IMR-90 (cell line): ENCODE data around the gene WFDC5. TPM values are rescaled to one million over a fixed set of nuclear protein-coding genes. Genes with fewer than 3 reads are reported as not detected.

Experiments
- ATAC-seq: fragments of 200-7000 bp; cut with Tn5 transposase; 2 replicates; pipeline ENCODE4 v1.9.1; 2020; ENCODE audit warnings: low read depth, mild to moderate bottlenecking, moderate library complexity
- BruUV-seq: library from RNA; stranded (reverse); fragments of 400-500 nt; replicated peaks from 2 replicates; lab custom pipeline; 2021; lab: Mats Ljungman, UMichigan
- CTCF ChIA-PET: fragments of 300-600 bp; formaldehyde crosslinking; extraction: SDS; loops from one replicate; lab custom pipeline; 2021; ENCODE audit warnings: antibody characterized with exemption; lab: Yijun Ruan, JAX
- POLR2A ChIA-PET: fragments of 300-600 bp; sonication (Branson Sonifier 250); formaldehyde crosslinking; loops from one replicate; lab custom pipeline; 2022; ENCODE audit warnings: antibody characterized with exemption; ENCODE audit not compliant: unreplicated experiment; lab: Charles Lee
- DNase-seq: peaks from one replicate; pipeline ENCODE4 v3.0.0; 2013
- H2AFZ ChIP-seq: replicated peaks from 2 replicates; pipeline ENCODE3; 2013; ENCODE audit warnings: low read length, mild to moderate bottlenecking; ENCODE audit not compliant: poor library complexity
- H2AK5ac ChIP-seq: 2 replicates; pipeline ENCODE4 v1.6.1; 2013; ENCODE audit warnings: low read depth, low read length, inconsistent platforms
- H2AK9ac ChIP-seq: replicated peaks from 2 replicates; pipeline ENCODE3; 2013; ENCODE audit warnings: mild to moderate bottlenecking, low read depth, low read length, moderate library complexity; ENCODE audit not compliant: poor library complexity
- H2BK120ac ChIP-seq: 2 replicates; pipeline ENCODE4 v1.6.1; 2013; ENCODE audit warnings: low read depth, low read length, inconsistent platforms
- H2BK15ac ChIP-seq: 3 replicates; pipeline ENCODE4 v1.6.1; 2013; ENCODE audit warnings: low read depth, low read length, inconsistent platforms
- H2BK20ac ChIP-seq: 2 replicates; pipeline ENCODE4 v1.6.1; 2013; ENCODE audit warnings: low read depth, mild to moderate bottlenecking, inconsistent platforms, low read length, moderate library complexity
- H2BK5ac ChIP-seq: 2 replicates; pipeline ENCODE4 v1.6.1; 2013; ENCODE audit warnings: mild to moderate bottlenecking, low read depth, low read length, inconsistent platforms; ENCODE audit not compliant: poor library complexity, severe bottlenecking
- H3K14ac ChIP-seq: replicated peaks from 2 replicates; pipeline ENCODE4 v1.6.1; 2013; ENCODE audit warnings: low read depth, low read length, inconsistent platforms
- H3K18ac ChIP-seq: 2 replicates; pipeline ENCODE4 v1.6.1; 2013; ENCODE audit warnings: low read depth, low read length, control low read depth
- H3K23ac ChIP-seq: 2 replicates; pipeline ENCODE4 v1.6.1; 2013; ENCODE audit warnings: low read depth, low read length, inconsistent platforms
- H3K27ac ChIP-seq: 2 replicates; pipeline ENCODE4 v1.5.1; 2013; ENCODE audit warnings: mild to moderate bottlenecking, control low read depth, low read length; ENCODE audit not compliant: insufficient read depth
- H3K27me3 ChIP-seq: 2 replicates; pipeline ENCODE4 v1.6.1; 2013; ENCODE audit warnings: low read length; ENCODE audit not compliant: control insufficient read depth, insufficient read depth
- H3K36me3 ChIP-seq: 2 replicates; pipeline ENCODE4 v1.6.1; 2013; ENCODE audit warnings: low read length, mixed read lengths; ENCODE audit not compliant: control insufficient read depth, insufficient read depth
- H3K4ac ChIP-seq: 2 replicates; pipeline ENCODE4 v1.6.1; 2013; ENCODE audit warnings: low read depth, low read length, inconsistent platforms
- H3K4me1 ChIP-seq: 2 replicates; pipeline ENCODE4 v1.6.1; 2013; ENCODE audit warnings: low read length, mixed read lengths; ENCODE audit not compliant: control insufficient read depth, insufficient read depth
- H3K4me2 ChIP-seq: 2 replicates; pipeline ENCODE4 v1.6.1; 2013; ENCODE audit warnings: low read depth, mild to moderate bottlenecking, control low read depth, low read length, moderate library complexity
- H3K4me3 ChIP-seq: 2 replicates; pipeline ENCODE4 v1.5.1; 2013; ENCODE audit warnings: low read depth, mild to moderate bottlenecking, control low read depth, low read length, moderate library complexity; ENCODE audit not compliant: insufficient read depth
- H3K56ac ChIP-seq: 2 replicates; pipeline ENCODE4 v1.6.1; 2013; ENCODE audit warnings: low read length, inconsistent platforms; ENCODE audit not compliant: insufficient read depth; ENCODE audit errors: extremely low read depth
- H3K79me1 ChIP-seq, 2 experiments: 2 replicates each; pipeline ENCODE4 v1.6.1; 2013; ENCODE audit warnings: low read length in 2 of 2, inconsistent platforms in 1 of 2, low read depth in 1 of 2
- H3K9ac ChIP-seq: 2 replicates; pipeline ENCODE4 v1.6.1; 2013; ENCODE audit warnings: low read depth, low read length, control low read depth
- H3K9me1 ChIP-seq: 2 replicates; pipeline ENCODE4 v1.6.1; 2013; ENCODE audit warnings: low read length, inconsistent platforms; ENCODE audit not compliant: insufficient read depth
- H3K9me3 ChIP-seq: 2 replicates; pipeline ENCODE4 v1.6.1; 2013; ENCODE audit warnings: low read length; ENCODE audit not compliant: control insufficient read depth, insufficient read depth
- H4K20me1 ChIP-seq: 2 replicates; pipeline ENCODE4 v1.6.1; 2013; ENCODE audit warnings: low read length, inconsistent platforms; ENCODE audit not compliant: insufficient read depth
- H4K5ac ChIP-seq: 2 replicates; pipeline ENCODE4 v1.6.1; 2013; ENCODE audit warnings: mild to moderate bottlenecking, low read depth, low read length, control low read depth
- H4K8ac ChIP-seq, 2 experiments: 2 replicates each; pipeline ENCODE4 v1.6.1; 2013; ENCODE audit warnings: low read depth in 2 of 2, low read length in 2 of 2, control low read depth in 1 of 2, inconsistent platforms in 1 of 2
- H4K91ac ChIP-seq: 2 replicates; pipeline ENCODE4 v1.6.1; 2013; ENCODE audit warnings: low read depth, low read length, inconsistent platforms; ENCODE audit not compliant: insufficient read depth
- BHLHE40 ChIP-seq: fragments of 150-350 bp; IDR thresholded peaks from 2 replicates; pipeline ENCODE4 v1.6.1; 2016; ENCODE audit warnings: mild to moderate bottlenecking, low read depth, low read length
- CEBPB ChIP-seq: IDR thresholded peaks from 2 replicates; pipeline ENCODE4 v1.6.1; 2012; ENCODE audit warnings: low read depth, low read length, improper control_type of control experiment
- CHD1 ChIP-seq: IDR thresholded peaks from 2 replicates; pipeline ENCODE4 v1.6.1; 2012; ENCODE audit warnings: low read depth, low read length, improper control_type of control experiment
- CTCF ChIP-seq: conservative IDR thresholded peaks from 2 replicates; pipeline ENCODE4 v1.5.1; 2012; ENCODE audit warnings: mild to moderate bottlenecking, low read depth, low read length, improper control_type of control experiment
- ELK1 ChIP-seq: fragments of 150-350 bp; IDR thresholded peaks from 2 replicates; pipeline ENCODE4 v1.6.1; 2016; ENCODE audit warnings: low read depth, mild to moderate bottlenecking, low read length, moderate library complexity, borderline replicate concordance
- FOS ChIP-seq: fragments of 150-350 bp; IDR thresholded peaks from 2 replicates; pipeline ENCODE4 v1.6.1; 2016; ENCODE audit warnings: low read depth, low read length
- MAZ ChIP-seq: IDR thresholded peaks from 2 replicates; pipeline ENCODE4 v1.6.1; 2012; ENCODE audit warnings: low read depth, mild to moderate bottlenecking, low read length, improper control_type of control experiment, moderate library complexity, borderline replicate concordance
- MXI1 ChIP-seq: IDR thresholded peaks from 2 replicates; pipeline ENCODE4 v1.6.1; 2012; ENCODE audit warnings: low read depth, mild to moderate bottlenecking, low read length, moderate library complexity, borderline replicate concordance
- NFE2L2 ChIP-seq: fragments of 150-350 bp; IDR thresholded peaks from 2 replicates; pipeline ENCODE4 v1.6.1; 2016; ENCODE audit warnings: low read depth, mild to moderate bottlenecking, low read length
- POLR2A ChIP-seq: IDR thresholded peaks from 2 replicates; pipeline ENCODE4 v1.6.1; 2012; ENCODE audit warnings: mild to moderate bottlenecking, low read depth, low read length
- RCOR1 ChIP-seq: IDR thresholded peaks from 2 replicates; pipeline ENCODE4 v1.6.1; 2012; ENCODE audit warnings: mild to moderate bottlenecking, low read length, improper control_type of control experiment; ENCODE audit not compliant: insufficient replicate concordance
- RFX5 ChIP-seq: IDR thresholded peaks from 2 replicates; pipeline ENCODE4 v1.8.0; 2012; ENCODE audit warnings: low read depth, mild to moderate bottlenecking, low read length, moderate library complexity
- SMC3 ChIP-seq: fragments of 150-350 bp; IDR thresholded peaks from 2 replicates; pipeline ENCODE4 v1.6.1; 2016; ENCODE audit warnings: low read depth, mild to moderate bottlenecking, antibody characterized with exemption, low read length, moderate library complexity
- USF2 ChIP-seq: fragments of 150-350 bp; IDR thresholded peaks from 2 replicates; pipeline ENCODE4 v1.6.1; 2017; ENCODE audit warnings: mild to moderate bottlenecking, antibody characterized with exemption, low read length, low read depth
- WGBS, 2 experiments: methylation state at CpG; one replicate each; pipeline versions ENCODE4 v1.1.5 to v1.1.7; 2013; ENCODE audit warnings: missing lambda C conversion rate in 2 of 2; ENCODE audit not compliant: insufficient read length in 1 of 2; ENCODE audit errors: extremely low coverage in 2 of 2; 5-methylcytosine and 5-hydroxymethylcytosine counted together
- dilution Hi-C: fragments of 300-500 bp; cut with HindIII; formaldehyde crosslinking; loops from one replicate; pipeline ENCODE4 v1.14.3; 2018; ENCODE audit warnings: low sequenced_read_pairs; ENCODE audit not compliant: unreplicated experiment
- in situ Hi-C: fragments of 300-500 bp; cut with MboI; formaldehyde crosslinking; loops from 3 replicates; pipeline ENCODE4 v1.14.3; 2019; ENCODE audit warnings: low sequenced_read_pairs, inconsistent platforms, mixed read lengths
- intact Hi-C: fragments of 100-400 bp; cut with micrococcal nuclease; formaldehyde crosslinking; loops from 2 replicates; pipeline ENCODE4 v1.10.0; 2022
- polyA plus RNA-seq, 3 experiments: library from polyadenylated mRNA; depleted of rRNA; stranded (reverse); fragments of >200 nt; gene quantifications; 2 replicates each; pipeline ENCODE4 v1.2.3, GENCODE V29; 2012; ENCODE audit warnings: low replicate concordance in 1 of 3
- total RNA-seq: library from RNA; depleted of rRNA; stranded (reverse); fragments of >200 nt; gene quantifications from 2 replicates; pipeline ENCODE4 v1.2.3, GENCODE V29; 2012

Gene WFDC5
- total and polyA plus RNA-seq, 2 of the 4 experiments (the other 2 are of a cell fraction): not detected

GRCh38 chr20:45111285-45111684 is 3.7 kb downstream of the WFDC5 start:
- no peaks in the 10 kb centered on the region for H3K9me1 ChIP-seq
- dilution Hi-C loops: no loop called here
- H3K9me3 ChIP-seq: no peaks in the 10 kb centered on the region
- intact Hi-C loops: no loop called here
- no peaks in the 10 kb centered on the region for H3K4me1 ChIP-seq
- no peak overlapping the region for H3K18ac ChIP-seq
- TF ChIP-seq MAZ (no peak), BHLHE40 (no peak), CTCF (no peak), MXI1 (no peak), CEBPB (no peak), RFX5 (no peak), FOS (no peak), SMC3 (no peak), RCOR1 (no peak), USF2 (no peak), NFE2L2 (no peak), CHD1 (no peak), POLR2A (no peak), ELK1 (no peak)
- no peaks in the 10 kb centered on the region for H3K36me3 ChIP-seq
- no TSS peak for BruUV-seq
- H3K23ac ChIP-seq: no peak overlapping the region
- H3K4me2 ChIP-seq: no peak overlapping the region
- no peaks in the 10 kb centered on the region for H3K79me1 ChIP-seq
- DNase-seq: no peak
- H4K8ac ChIP-seq: no peak overlapping the region
- peaks cover 43% of the 10 kb centered on the region for H3K27me3 ChIP-seq
- no peak overlapping the region for H2BK120ac ChIP-seq
- H4K91ac ChIP-seq: no peak overlapping the region
- H2AK5ac ChIP-seq: no peak overlapping the region
- H3K14ac ChIP-seq: no peak overlapping the region
- no peak overlapping the region for H3K56ac ChIP-seq
- no peak overlapping the region for H2BK20ac ChIP-seq
- POLR2A ChIA-PET: interaction anchor here (0.6 kb wide), 1 partner anchor 150 kb away, joined by 3 read pairs; no protein-coding TSS in a partner anchor
- 66% methylated on average over 7 of the region's 11 CpGs; no CpG with 5 or more reads in 1 of the 2 experiments for whole genome bisulfite sequencing, 2 experiments
- no peak overlapping the region for H3K4me3 ChIP-seq
- no peak overlapping the region for H2BK5ac ChIP-seq
- H3K27ac ChIP-seq: no peak overlapping the region
- H4K20me1 ChIP-seq: no peaks in the 10 kb centered on the region
- no peak overlapping the region for H3K4ac ChIP-seq
- H2AFZ ChIP-seq: no peak overlapping the region
- no peak overlapping the region for H4K5ac ChIP-seq
- CTCF ChIA-PET: interaction anchor here (0.6 to 2.0 kb wide), 11 partner anchors 8 to 183 kb away, joined by 3 to 13 read pairs (median 3); no protein-coding TSS in a partner anchor
- no peak overlapping the region for H3K9ac ChIP-seq
- H2BK15ac ChIP-seq: no peak overlapping the region
- H2AK9ac ChIP-seq: no peak overlapping the region
- in situ Hi-C loops: loop anchor here (25.0 kb wide), 1 partner anchor 176 kb away; no protein-coding TSS in a partner anchor
- no peak for ATAC-seq
